ENCODE results near the gene XPR1.
"Not testable (repeated sequence)": the region's sequence is repeated elsewhere in the genome, so short reads cannot be mapped to it uniquely, and the experiment has no call there.

The XPR1 gene

GRCh38 chr1:180778782-180779398, 147.1 kb downstream of the XPR1 start:
- no peak for DNase-seq (ENCODE audit: low read depth in 1 of 2, low spot score in 1 of 2)

DNA sequence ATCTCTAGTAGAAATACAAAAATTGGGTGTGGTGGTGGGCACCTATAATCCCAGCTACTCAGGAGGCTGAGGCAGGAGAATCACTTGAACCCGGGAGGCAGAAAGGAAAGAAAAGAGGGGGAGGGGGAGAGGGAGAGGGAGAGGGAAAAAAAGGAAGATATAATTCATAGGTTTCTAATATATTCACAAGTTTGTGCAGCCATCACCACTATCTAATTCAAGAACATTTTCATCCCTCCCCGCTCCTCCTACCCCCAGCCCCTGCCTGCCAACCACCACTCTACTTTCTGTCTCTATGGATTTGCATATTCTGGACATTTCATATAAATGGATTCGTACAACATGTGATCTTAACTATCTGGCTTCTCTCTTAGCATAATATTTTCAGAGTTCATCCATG, 147.8 kb downstream of the XPR1 start:
- no peak for DNase-seq (ENCODE audit: low read depth in 1 of 2, low spot score in 1 of 2)

GRCh38 chr1:180781718-180782117, 149.9 kb downstream of the XPR1 start:
- no peak for DNase-seq (ENCODE audit: low read depth in 1 of 2, low spot score in 1 of 2)

DNA sequence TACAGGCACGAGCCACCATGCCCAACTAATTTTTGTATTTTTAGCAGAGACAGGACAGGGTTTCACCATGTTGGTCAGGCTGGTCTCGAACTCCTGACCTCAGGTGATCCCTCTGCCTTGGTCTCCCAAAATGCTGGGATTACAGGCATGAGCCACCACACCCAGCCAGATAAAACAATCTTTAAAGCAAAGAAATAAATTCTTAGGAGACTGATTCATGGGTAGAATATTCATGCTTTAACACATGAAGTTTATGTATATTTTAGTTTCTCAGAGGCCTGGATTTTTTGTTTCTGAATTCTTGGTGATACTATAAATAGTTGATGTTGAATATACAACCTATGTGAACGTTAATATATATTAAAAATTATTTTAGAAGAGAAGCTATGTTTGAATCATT, 153.5 kb downstream of the XPR1 start:
- DNase-seq (ENCODE audit: low read depth in 1 of 2, low spot score in 1 of 2), result no peak

DNA sequence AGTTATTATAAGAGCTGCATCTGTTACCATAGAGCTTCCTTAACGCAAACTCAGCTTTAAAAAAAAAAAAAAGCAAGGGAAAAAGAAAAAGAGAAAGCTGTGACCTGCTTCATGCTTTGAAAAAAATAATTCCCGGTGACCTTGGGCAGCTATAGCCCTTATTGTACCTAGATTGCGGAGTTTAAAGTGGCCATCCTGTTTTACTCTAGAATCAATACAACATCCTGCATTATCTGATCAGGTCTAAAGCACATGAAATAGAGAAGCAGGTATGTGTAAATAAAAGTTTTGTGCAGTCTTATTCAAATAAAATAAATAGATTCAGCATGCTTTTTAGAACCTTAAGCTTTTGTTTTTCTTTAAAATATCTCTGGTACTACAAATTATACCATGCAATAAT, 154.1 kb downstream of the XPR1 start:
- DNase-seq (ENCODE audit: low read depth in 1 of 2, low spot score in 1 of 2), result no peak

DNA sequence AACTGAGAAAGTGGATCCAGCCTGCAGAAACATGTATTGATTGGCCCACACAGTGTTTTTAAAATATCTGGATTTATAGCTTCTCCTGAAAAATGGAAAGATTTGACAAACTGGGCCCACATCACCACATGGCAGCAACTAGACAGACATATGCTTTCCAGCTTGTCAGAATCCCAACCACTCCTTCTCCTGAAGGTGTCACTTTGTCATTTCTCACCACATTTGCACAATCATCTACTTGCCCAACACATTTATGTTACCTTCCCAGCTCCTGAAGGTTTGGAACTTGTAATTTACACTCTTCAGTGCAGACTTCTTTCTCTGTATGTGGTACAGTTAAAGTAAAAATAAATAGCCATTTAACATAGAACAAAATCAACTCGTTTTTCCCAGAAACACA, 154.8 kb downstream of the XPR1 start:
- no peak for DNase-seq (ENCODE audit: low read depth in 1 of 2, low spot score in 1 of 2)

DNA sequence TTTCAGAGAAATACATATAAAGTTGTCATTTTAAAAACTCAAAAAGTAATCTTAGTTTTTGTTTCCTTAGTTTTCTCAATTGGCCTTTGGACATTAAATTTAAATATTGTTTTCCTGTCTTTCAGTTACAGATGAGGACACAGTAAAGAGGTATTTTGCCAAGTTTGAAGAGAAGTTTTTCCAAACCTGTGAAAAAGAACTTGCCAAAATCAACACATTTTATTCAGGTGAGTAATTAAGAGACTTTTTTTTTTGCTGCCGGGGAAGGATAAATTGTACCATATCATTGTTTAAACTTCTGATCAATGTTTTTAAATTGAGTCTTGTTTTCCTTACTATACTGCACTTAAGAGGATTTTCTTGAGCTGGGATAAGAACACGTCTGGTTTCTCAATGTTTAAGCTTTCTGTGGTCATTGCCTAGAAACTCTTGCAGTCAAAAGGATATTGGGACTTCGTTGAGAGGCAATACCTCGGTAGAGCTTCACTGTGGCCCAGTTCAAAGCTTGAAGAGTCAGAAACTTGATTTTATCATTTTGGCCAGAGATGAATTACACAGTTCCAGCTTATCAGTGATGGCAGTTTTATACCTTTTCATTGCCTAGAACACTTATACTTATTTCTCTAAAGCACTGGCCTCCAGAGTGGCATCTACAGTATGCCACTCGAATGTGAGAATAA, 155.9 kb downstream of the XPR1 start:
- no peak for DNase-seq (ENCODE audit: low read depth in 1 of 2, low spot score in 1 of 2)

DNA sequence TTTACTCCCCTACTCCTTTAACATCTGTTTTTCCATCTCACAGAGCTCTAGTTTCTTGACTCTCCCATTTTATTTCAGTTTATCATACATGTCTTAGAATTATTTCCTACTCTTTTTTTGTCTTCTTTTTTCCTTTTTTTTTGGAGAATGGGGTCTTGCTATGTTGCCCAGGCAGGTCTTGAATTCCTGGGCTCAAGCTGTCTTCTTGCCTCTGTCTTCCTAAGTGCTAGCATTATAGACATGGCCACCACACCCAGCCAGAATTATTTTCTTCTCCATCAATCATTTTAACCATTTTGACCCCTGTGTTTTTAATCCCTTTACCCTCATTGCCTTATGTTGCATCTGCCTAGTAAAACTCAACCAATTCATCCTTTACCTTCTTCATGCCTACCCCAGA, 157.6 kb downstream of the XPR1 start:
- DNase-seq (ENCODE audit: low read depth in 1 of 2, low spot score in 1 of 2), result no peak

GRCh38 chr1:180791152-180791551, 159.3 kb downstream of the XPR1 start:
- DNase-seq (ENCODE audit: low read depth in 1 of 2, low spot score in 1 of 2), result not testable (repeated sequence)

GRCh38 chr1:180791806-180792205, 160.0 kb downstream of the XPR1 start:
- no peak for DNase-seq (ENCODE audit: low read depth in 1 of 2, low spot score in 1 of 2)

DNA sequence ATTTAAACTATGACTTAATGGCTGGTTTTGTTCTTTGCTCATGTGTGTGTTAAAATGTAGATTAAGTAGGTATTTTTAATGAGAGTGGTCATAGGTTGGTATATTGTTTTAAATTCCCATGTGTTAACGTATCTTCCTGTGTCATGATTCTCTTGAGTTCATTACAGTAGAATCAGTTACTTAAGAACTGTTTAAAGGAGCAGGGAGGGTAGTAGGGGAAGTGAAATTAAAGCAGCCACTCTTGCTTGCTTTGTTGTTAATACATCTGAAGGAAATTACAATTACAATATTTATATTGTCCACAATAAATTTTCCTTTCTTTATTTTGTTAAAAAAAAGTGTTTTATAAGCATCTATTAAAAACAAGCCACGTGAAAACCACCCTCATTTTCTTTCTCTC, 161.6 kb downstream of the XPR1 start:
- DNase-seq (ENCODE audit: low read depth in 1 of 2, low spot score in 1 of 2), result no peak

GRCh38 chr1:180796897-180797640, 165.2 kb downstream of the XPR1 start:
- DNase-seq (ENCODE audit: low read depth in 1 of 2, low spot score in 1 of 2), result no peak

DNA sequence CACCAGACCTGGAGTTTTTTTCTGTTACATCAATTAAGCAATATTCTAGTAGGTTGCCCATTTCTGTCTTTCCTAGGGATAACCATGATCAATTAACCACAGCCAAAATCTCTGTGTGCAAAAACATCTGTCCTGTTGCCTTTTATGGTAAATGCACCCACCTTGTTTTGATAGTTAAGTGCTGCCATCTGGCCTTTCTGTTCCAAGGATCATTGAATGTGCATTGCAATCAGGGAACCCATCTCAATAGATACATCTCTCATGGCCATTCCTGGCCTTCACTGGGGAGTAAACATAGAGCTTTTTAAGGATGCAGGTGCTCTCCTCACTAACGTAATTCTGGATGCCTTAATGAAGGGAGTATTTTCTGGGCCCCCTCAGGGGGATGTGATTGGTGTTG, 169.1 kb downstream of the XPR1 start:
- no peak for DNase-seq (ENCODE audit: low read depth in 1 of 2, low spot score in 1 of 2)

- DNase-seq (ENCODE audit: low read depth in 1 of 2, low spot score in 1 of 2), result no peak
Measured at GRCh38 chr1:180802813-180803212, 171.0 kb downstream of the XPR1 start.

DNA sequence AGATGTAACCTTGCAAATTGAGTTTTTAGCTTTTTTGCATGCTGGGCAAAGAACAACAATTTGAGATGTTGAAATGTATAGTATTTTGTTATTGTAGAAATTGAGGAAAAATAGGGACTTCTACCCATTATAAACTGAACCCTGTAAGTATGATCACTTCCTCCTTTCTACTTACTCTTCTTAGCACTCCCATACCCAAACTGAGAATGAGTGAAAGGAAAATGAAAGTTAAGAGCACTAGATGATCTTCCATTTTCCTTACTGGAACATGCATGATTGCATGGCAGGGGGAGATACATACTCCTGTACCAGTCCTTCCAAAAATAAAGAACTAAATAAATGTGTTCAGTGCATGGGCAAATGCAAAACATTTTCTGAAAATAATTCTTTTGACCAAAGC, 173.5 kb downstream of the XPR1 start:
- DNase-seq (ENCODE audit: low read depth in 1 of 2, low spot score in 1 of 2), result no peak

DNA sequence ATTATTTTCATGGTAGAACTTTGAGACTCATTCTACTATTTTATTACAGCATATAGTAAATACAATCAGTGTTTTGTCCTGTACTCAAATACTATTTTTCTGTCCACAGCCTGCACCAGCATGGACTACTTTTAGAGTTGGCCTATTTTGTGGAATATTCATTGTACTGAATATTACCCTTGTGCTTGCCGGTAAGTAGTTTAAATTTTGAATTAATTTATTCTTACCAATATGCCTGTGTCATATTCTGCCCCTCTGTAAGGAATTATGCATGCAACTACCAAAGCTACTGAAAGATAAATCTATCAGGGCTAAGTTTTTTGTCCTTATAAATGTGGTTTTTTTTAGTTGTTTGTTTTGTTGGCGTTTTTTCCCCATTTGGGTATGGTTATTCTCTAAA, 179.5 kb downstream of the XPR1 start:
- no peak for DNase-seq (ENCODE audit: low read depth in 1 of 2, low spot score in 1 of 2)

DNA sequence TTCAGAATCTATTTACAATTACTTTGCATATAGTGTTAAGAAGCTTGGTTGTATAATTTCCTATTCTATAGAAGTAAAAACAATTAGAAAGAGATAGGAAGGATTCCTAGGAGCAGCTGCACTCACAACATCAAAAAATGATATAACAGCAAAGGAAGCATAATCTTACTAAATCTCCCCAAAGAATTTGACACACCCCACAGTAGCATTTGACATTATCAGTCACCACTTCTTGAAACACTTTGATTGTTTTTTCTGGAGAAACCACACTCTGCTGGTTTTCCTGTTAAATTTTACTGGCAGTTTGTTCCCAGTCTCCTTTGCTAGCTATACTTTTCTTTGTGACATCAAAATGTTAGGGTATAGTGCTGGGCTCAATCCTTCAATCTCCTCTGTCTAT, 180.1 kb downstream of the XPR1 start:
- DNase-seq (ENCODE audit: low read depth in 1 of 2, low spot score in 1 of 2), result no peak

GRCh38 chr1:180814258-180814657, 182.4 kb downstream of the XPR1 start:
- DNase-seq (ENCODE audit: low read depth in 1 of 2, low spot score in 1 of 2), result no peak

DNA sequence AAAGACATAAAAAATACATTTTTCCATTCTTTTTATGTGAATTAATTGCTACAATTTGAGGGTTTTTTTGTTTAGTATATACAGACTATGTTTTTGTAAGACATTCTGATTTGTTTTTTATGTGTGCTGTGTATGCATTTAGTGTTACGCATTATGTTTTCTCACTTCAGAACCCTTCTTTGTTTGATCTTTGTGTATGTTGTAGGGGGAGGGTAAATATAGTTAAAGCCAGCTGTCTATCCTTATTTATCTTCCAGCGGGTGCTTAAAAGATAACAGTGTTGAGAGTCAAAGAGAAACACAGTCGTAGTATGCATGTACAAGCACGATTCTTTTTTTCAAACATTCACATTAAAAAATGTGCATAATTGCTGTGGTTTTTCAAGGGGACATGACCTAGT, 183.4 kb downstream of the XPR1 start:
- no peak for DNase-seq (ENCODE audit: low read depth in 1 of 2, low spot score in 1 of 2)

GRCh38 chr1:180816132-180816531, 184.3 kb downstream of the XPR1 start:
- no peak for DNase-seq (ENCODE audit: low read depth in 1 of 2, low spot score in 1 of 2)

DNA sequence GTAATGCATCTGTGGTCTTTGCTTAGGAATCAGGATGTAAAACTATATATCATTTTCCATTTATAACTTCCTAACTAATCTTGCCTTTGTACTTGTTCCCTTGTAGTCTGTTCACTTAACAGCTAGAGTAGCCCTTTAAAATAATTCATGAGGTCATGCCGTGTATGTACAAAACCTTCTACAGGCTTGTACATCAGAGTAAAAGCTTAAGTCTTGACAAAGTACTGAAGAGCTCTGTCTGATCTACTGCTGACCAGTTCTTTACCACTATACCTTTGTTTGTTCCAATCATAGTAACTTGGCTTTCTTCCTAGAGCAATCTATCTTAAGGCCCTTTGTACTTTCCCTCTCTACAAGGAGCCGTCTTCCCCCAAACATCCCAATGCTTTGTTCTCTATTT, 190.1 kb downstream of the XPR1 start:
- DNase-seq (ENCODE audit: low read depth in 1 of 2, low spot score in 1 of 2), result no peak

GRCh38 chr1:180831507-180831906, 199.7 kb downstream of the XPR1 start:
- DNase-seq (ENCODE audit: low read depth in 1 of 2, low spot score in 1 of 2), result not testable (repeated sequence)
